ENCODE measurements around the gene RAB8B. TPM values are rescaled to one million over a fixed set of nuclear protein-coding genes. Genes with fewer than 3 reads are reported as not detected.

The RAB8B gene
- total and polyA plus RNA-seq, 2 experiments from 2014 or later = 16.4 to 36.9 TPM

DNA sequence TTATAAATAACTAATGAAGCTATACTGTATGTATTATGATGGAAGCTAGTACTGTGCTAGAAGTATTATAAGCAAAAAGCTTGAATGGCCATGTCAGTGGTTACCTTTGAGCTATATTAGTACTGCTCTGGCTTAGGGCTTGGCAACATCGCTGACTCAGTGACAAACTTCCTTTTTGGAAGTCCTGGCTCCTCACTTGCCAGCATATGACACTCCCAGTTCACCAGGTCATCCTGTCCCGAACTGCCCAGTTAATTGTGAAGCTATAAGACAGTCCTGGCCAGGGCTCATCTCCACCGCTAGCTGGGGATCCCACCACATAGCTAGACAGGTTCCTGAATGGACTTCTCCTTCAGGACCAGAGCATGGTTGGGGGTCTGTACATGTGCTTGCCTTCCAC lies 31.9 kb downstream of the RAB8B start:
- Histone ChIP-seq H3K4me3 (no peak overlapping the region), H3K9me2 (replicated peaks; ENCODE audit: insufficient read depth) (no peaks in the 10 kb centered on the region), H2AFZ (no peak overlapping the region), H3K27ac (no peak overlapping the region), H3K9me3 (ENCODE audit: low read depth) (no peaks in the 10 kb centered on the region), H3K79me2 (peaks cover 28% of the 10 kb centered on the region), H3K4me1 (ENCODE audit: insufficient read depth) (peaks cover 3% of the 10 kb centered on the region), H3K36me3 (replicated peaks; ENCODE audit: insufficient read depth, low read depth) (no peaks in the 10 kb centered on the region), H4K20me1 (ENCODE audit: insufficient read depth, poor library complexity, severe bottlenecking) (no peaks in the 10 kb centered on the region), H3K4me2 (no peak overlapping the region), H3K27me3 (no peaks in the 10 kb centered on the region)
- no peak for DNase-seq (ENCODE audit: low spot score)
- 92% methylated on average over 3 of the region's 3 CpGs for WGBS (ENCODE audit: low lambda C conversion rate, missing lambda C conversion rate)
- TF ChIP-seq EZH2 (IDR thresholded peaks at IDR 0.05; ENCODE audit: borderline replicate concordance) = no peak
- TF ChIP-seq, protein P1, sequence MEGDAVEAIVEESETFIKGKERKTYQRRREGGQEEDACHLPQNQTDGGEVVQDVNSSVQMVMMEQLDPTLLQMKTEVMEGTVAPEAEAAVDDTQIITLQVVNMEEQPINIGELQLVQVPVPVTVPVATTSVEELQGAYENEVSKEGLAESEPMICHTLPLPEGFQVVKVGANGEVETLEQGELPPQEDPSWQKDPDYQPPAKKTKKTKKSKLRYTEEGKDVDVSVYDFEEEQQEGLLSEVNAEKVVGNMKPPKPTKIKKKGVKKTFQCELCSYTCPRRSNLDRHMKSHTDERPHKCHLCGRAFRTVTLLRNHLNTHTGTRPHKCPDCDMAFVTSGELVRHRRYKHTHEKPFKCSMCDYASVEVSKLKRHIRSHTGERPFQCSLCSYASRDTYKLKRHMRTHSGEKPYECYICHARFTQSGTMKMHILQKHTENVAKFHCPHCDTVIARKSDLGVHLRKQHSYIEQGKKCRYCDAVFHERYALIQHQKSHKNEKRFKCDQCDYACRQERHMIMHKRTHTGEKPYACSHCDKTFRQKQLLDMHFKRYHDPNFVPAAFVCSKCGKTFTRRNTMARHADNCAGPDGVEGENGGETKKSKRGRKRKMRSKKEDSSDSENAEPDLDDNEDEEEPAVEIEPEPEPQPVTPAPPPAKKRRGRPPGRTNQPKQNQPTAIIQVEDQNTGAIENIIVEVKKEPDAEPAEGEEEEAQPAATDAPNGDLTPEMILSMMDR (IDR thresholded peaks at IDR 0.05; ENCODE audit: poor library complexity) = no peak
- TF ChIP-seq EZH2phosphoT487 (IDR thresholded peaks at IDR 0.05; ENCODE audit: low read depth, severe bottlenecking, unreplicated experiment) = no peak

DNA sequence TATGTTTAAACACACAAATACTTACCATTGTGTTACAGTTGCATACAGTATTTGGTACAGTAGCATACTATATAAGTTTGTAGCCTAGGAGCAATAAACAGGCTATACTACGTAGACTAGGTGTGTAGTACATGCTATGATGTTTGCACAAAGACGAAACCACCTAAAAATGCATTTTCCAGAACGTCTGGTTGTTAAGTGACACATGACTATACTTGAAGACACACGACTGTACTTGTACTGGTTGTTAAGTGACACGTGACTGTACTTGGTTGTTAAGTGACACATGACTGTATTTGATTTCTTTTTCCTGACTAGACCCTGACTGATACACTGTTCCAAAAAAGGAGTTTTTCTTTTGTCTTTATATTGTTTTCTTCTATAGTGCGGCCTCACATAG lies 34.1 kb downstream of the RAB8B start:
- no peak for TF ChIP-seq EZH2phosphoT487 (IDR thresholded peaks at IDR 0.05; ENCODE audit: low read depth, severe bottlenecking, unreplicated experiment)
- TF ChIP-seq, protein P1 (IDR thresholded peaks at IDR 0.05; ENCODE audit: poor library complexity) = no peak
- TF ChIP-seq EZH2 (IDR thresholded peaks at IDR 0.05; ENCODE audit: borderline replicate concordance) = no peak
- Histone ChIP-seq H3K4me3 (no peak overlapping the region), H3K9me2 (replicated peaks; ENCODE audit: insufficient read depth) (no peaks in the 10 kb centered on the region), H3K27me3 (no peaks in the 10 kb centered on the region), H3K27ac (no peak overlapping the region), H3K36me3 (replicated peaks; ENCODE audit: insufficient read depth, low read depth) (no peaks in the 10 kb centered on the region), H3K4me1 (ENCODE audit: insufficient read depth) (peaks cover 4% of the 10 kb centered on the region), H3K79me2 (peaks cover 24% of the 10 kb centered on the region), H4K20me1 (ENCODE audit: insufficient read depth, poor library complexity, severe bottlenecking) (no peaks in the 10 kb centered on the region), H2AFZ (no peak overlapping the region), H3K9me3 (ENCODE audit: low read depth) (no peaks in the 10 kb centered on the region), H3K4me2 (no peak overlapping the region)
- DNase-seq (ENCODE audit: low spot score) = no peak
- 78% methylated on average over 6 of the region's 6 CpGs for WGBS (ENCODE audit: low lambda C conversion rate, missing lambda C conversion rate)

GRCh38 chr15:63225381-63225780 lies 36.0 kb downstream of the RAB8B start:
- H3K4me2 ChIP-seq = no peak overlapping the region
- peaks cover 19% of the 10 kb centered on the region for H3K79me2 ChIP-seq
- no peak overlapping the region for H2AFZ ChIP-seq
- no peaks in the 10 kb centered on the region for H4K20me1 ChIP-seq (ENCODE audit: insufficient read depth, poor library complexity, severe bottlenecking)
- 93% methylated on average over 3 of the region's 3 CpGs for WGBS (ENCODE audit: low lambda C conversion rate, missing lambda C conversion rate)
- no peak for DNase-seq (ENCODE audit: low spot score)
- H3K27me3 ChIP-seq = no peaks in the 10 kb centered on the region
- peaks cover 4% of the 10 kb centered on the region for H3K4me1 ChIP-seq (ENCODE audit: insufficient read depth)
- no peaks in the 10 kb centered on the region for H3K36me3 ChIP-seq (replicated peaks; ENCODE audit: insufficient read depth, low read depth)
- H3K9me2 ChIP-seq (replicated peaks; ENCODE audit: insufficient read depth) = no peaks in the 10 kb centered on the region
- no peak overlapping the region for H3K27ac ChIP-seq
- TF ChIP-seq, protein P1 (IDR thresholded peaks at IDR 0.05; ENCODE audit: poor library complexity) = no peak
- TF ChIP-seq EZH2 (IDR thresholded peaks at IDR 0.05; ENCODE audit: borderline replicate concordance) (no peak), EZH2phosphoT487 (IDR thresholded peaks at IDR 0.05; ENCODE audit: low read depth, severe bottlenecking, unreplicated experiment) (no peak)
- no peaks in the 10 kb centered on the region for H3K9me3 ChIP-seq (ENCODE audit: low read depth)
- H3K4me3 ChIP-seq = no peak overlapping the region
